H7 (cell line): ENCODE results near the gene ARHGAP25. TPM values are rescaled to one million over a fixed set of nuclear protein-coding genes. Genes with fewer than 3 reads are reported as not detected.

Experiments used
- total RNA-seq: library from RNA; depleted of rRNA; stranded (reverse); fragments of >200 nt; shearing (Covaris generic); gene quantifications from 2 replicates; pipeline ENCODE4 v1.2.3, GENCODE V29; 2014; rRNA removed

ARHGAP25 gene
- total RNA-seq, 1 experiment from 2014 or later: 4.1 TPM

Other genes starting within 250 kb of the ARHGAP25 start
- gene PROKR1, start 91.2 kb upstream of the ARHGAP25 start, total RNA-seq: 2.8 and 3.7 TPM in 2 replicates
- gene BMP10, start 136.6 kb downstream of the ARHGAP25 start, total RNA-seq: not detected in 2 replicates
- gene GKN2, start 218.1 kb downstream of the ARHGAP25 start, total RNA-seq: not detected in 2 replicates
- not detected in 2 replicates for gene GKN1, start 239.8 kb downstream of the ARHGAP25 start, total RNA-seq